ENCODE results near the gene UBE2J2.

- TF ChIP-seq CTCF (IDR thresholded peaks at IDR 0.05; ENCODE audit: extremely low read depth in 1 of 2, insufficient read depth in 1 of 2, low read depth in 1 of 2, low read length in 2 of 2): no peak
- TF ChIP-seq POLR2A (IDR thresholded peaks at IDR 0.05; ENCODE audit: low read depth, low read length): no peak
- TF ChIP-seq EZH2 (IDR thresholded peaks at IDR 0.05; ENCODE audit: borderline replicate concordance, low read depth, low read length, severe bottlenecking): no peak
Measured at GRCh38 chr1:1240822-1241587, 32.6 kb downstream of the UBE2J2 start.
